GM18499 (cell line): ENCODE measurements around the gene FUT3.
"Not testable (repeated sequence)": the region's sequence is repeated elsewhere in the genome, so short reads cannot be mapped to it uniquely, and the experiment has no call there.

ENCODE experiments used
- ATAC-seq: cut with Tn5 transposase; IDR thresholded peaks from one replicate; pipeline ENCODE4 v1.9.1; 2021; ENCODE audit warnings: moderate number of reproducible peaks; ENCODE audit not compliant: insufficient read depth, unreplicated experiment

FUT3 gene

DNA sequence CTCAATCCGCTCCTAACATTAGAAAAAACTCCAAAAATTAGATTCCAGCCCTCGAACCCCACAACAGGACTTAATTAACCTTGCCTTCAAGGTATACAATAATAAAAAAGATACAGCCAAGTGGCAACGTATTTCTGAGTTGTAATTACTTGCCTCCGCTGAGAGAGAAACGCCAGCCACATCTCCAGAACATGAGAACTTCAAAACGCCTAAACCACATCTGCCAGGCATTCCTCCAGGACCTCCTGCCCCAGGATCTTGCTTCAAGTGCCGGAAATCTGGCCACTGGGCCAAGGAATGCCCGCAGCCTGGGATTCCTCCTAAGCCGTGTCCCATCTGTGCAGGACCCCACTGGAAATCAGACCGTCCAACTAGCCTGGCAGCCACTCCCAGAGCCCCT lies 2.9 kb upstream of the FUT3 start:
- ATAC-seq, result not testable (repeated sequence)

DNA sequence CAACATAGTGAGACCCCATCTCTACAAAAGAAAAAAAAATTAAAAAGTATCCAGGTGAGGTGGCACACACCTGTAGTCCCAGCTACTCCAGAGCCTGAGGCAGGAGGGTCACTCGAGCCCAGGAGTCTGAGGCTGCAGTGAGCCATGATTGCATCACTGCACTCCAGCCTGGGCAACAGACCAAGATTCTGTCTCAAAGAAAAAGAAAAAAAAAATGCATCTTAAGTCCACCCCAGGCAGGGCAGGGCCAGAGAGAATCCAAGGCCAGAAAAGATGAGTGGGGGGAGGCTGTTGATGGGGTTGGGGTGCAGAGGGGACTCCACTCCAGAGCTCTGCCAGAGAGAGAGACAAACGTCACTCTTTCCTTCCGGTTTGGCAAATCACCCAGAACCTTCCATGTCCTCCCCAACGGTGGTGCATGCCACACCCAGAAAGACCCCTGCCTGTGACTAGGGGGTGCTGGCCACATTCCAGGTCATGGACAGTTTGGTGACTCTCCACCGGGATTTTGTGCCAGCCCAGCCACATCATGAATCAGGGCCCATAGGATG lies 431 bp downstream of the FUT3 start:
- no peak for ATAC-seq

DNA sequence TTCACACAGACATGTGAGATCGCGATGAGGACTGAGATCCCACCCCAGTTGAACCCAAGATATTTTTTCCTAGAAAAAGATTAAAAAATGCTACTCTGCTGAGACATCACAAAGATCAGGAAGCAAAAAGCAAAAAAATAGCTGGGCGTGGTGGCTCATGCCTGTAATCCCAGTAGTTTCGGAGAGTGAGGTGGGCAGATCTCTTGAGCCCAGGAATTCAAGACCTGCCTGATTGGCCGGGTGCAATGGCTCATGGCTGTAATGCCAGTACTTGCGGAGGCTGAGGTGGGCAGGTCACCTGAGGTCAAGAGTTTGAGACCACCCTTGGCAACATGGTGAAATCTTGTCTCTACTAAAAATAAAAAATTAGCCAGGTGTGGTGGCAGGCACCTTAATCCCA lies 1.1 kb downstream of the FUT3 start:
- ATAC-seq, result no peak

DNA sequence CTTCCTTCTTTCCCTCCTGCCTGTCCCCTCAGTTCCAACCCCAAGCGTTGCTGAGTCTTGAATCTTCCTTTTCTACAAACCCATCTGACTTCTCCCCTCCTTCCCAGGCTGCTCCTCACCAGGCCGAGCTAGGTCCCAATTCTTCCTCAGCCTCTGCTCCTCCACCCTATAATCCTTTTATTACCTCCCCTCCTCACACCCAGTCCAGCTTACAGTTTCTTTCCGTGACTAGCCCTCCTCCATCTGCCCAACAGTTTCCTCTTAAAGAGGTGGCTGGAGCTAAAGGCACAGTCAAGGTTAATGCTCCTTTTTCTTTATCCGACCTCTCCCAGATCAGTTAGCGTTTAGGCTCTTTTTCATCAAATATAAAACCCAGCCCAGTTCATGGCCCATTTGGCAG lies 2.6 kb downstream of the FUT3 start:
- not testable (repeated sequence) for ATAC-seq

DNA sequence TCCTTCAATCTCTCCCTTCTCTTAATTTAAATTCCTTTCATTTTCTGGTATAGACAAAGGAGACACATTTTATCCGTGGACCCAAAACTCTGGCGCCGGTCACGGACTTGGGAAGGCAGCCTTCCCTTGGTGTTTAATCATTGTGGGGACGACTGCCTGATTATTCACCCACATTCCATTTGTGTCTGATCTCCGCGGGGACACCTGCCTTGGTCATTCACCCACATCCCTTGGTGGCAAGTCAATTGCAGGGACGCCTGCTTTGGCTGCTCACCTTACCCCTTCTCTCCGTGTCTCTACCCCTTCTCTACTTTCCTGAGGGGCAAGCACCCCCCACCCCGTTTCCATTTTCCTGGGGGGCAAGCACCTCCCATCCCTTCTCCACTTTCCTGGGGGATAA lies 3.4 kb downstream of the FUT3 start:
- ATAC-seq, result not testable (repeated sequence)

DNA sequence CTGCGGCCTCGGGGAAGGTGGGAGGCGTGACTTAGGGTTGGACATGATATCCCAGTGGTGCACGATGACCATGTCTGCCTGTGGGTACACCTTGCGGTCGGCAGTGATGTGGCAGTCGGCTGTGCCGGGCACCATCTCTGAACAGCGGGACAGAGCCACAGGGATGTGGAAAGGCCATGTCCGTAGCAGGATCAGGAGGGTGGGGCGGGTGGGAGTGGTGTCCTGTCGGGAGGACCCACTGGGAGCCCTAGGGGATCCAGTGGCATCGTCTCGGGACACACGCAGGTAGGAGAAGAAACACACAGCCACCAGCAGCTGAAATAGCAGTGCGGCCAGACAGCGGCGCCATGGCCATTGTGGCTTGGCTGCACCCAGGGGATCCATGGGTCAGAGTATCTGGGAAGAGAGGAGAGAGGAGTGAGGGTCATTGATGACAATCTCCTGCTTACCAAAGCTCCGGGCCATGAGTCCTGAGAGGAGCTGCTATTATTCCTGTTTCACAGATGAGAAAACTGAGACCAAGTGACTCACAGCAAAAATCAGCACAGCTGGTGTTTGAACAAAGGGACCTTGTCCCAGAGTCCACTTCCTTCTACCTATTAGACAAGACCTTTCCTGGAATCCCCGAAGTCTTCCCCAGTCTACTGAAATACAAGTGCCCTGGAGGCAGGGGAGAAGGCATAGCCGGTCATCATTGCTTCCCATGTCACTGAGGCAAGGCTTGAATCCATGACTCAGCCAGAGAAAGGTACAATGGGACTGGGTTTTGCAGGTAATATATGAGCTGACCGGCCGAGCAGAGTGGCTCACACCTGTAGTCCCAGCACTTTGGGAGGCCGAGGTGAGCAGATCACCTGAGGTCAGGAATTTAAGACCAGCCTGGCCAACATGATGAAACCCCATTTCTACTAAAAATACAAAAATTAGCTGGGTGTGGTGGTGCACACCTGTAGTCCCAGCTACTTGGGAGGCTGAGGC lies 6.5 kb downstream of the FUT3 start:
- ATAC-seq, result no peak

DNA sequence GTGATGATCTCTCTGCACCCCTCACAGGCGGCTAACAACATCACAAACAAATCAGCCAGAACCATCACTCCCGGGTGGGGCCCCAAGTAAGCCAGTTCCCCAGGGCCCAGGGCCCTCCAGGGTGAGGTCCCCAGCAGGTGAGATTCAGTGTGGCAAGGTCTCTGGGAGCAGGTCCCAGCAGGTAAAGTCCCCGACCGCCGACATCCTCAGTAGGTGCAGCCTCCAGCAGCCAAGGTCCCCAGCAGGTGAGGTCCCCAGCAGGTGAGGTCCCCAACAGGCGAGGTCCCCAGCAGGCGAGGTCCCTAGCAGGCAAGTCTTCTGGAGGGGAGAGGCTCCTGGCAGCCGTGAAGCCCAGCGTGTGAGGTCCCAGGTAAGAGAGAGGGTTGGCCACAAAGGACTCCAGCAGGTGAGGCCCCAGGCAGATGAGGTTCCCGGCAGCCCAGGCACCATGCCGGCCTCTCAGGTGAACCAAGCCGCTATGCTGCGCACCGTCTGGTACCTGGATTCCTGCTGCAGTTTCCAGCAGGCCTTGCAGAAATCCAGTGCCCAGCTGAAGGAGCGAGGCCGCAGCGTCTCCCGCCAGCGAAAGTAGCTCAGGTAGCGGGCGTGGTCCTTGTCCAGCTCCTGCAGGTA lies 7.8 kb downstream of the FUT3 start:
- no peak for ATAC-seq

DNA sequence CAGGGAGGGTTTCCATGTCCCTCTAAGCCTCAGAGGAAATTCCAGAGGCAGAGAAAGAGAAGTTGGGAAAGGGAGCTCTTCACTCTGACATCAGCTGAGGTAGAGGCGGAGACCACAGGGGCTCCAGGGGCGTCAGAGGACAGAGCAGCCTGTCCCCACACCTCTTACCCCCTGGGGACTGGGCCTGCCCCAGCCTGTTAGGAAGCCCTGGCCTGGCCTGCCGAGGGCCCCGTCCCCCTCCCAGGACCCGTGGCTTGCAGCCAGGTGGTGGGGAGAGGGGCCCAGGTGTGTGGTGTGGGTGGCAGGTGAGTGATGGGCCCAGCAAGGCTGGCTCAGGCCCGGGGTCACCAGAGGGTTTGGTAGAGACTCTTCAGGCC lies 9.5 kb downstream of the FUT3 start:
- not testable (repeated sequence) for ATAC-seq

DNA sequence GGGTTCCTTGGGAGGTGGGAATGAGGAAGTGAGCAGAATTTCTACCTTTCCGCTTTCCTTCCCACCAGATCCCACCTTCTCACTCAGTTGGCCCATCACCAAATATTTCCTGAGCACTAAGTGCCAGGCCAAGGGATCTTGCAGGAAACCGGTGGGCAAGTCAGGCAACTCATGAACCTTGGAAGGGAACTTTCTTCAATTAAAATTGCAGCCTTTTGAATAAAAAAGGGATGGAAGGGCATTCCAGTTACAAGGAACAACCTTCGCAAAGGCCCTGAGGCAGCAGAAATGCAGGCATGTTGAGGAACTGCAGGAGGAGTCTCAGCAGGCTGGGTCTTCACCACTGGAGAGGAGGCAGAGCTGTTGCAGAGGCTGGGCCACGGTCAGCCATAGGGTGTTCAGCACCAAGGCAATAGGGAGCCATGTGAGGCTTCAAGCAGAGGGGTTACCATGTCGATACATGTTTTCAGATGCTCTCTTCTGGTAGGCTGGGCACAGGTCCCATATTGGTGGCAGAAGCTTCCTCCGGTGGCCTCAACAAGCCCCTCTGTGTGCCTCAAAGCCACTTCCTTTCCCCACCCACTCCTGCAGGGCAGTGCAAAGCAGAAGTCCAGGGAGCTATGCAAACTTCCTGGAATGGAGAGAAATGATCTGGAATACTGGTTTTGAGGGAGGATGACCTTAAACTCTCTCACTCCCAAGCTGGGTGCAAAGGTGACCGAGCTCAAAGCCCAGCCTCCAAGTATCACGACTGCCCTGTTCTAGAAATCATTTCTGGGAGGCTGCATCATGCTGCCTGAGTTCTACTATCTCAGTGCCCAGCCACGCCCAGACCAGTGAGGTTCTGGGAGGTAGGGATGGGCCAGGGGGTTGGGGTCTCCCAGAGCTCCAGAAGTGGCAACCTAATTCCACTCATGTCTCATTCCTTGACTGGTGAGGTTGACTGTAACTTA lies 11.9 kb downstream of the FUT3 start, which contains the start of gene FUT6:
TSS of gene FUT6 (minus strand) at position 638 of the 953 bp plus-strand sequence. CDS start 7,135 bp downstream, outside the sequence.
- no peak for ATAC-seq

DNA sequence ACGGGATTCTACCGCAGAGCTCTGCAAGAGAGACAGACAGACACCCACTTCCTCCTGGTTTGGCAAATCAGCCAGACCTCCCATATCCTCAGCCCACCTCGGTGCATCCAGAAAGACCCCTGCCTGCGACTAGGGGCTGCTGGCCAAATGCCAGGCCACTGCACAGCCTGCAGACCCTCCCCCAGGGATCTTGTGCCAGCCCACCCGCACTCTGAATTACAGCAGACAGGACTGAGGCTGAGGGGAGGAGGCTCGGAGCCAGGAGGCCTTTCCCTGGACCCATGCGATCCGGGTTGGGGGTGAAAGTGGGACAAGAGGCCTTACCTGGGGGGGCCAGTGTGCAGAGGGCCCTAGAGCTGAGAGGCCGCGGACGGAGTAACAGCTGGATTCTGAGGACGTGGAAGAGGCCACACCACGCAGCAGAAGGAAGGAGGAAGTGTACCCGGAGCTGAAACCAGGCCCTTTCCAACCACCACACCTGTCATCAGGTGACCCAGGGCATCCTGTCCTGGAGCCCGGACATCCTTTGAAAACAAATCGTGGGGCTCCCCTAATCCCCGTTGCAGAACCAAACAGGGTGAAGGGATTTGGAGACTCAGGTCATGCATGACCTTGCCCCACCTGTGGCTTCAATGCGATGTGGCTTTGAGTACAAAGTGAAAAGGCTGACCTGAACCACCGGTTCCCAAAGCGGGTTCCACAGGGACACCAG lies 12.7 kb downstream of the FUT3 start:
- no peak for ATAC-seq

DNA sequence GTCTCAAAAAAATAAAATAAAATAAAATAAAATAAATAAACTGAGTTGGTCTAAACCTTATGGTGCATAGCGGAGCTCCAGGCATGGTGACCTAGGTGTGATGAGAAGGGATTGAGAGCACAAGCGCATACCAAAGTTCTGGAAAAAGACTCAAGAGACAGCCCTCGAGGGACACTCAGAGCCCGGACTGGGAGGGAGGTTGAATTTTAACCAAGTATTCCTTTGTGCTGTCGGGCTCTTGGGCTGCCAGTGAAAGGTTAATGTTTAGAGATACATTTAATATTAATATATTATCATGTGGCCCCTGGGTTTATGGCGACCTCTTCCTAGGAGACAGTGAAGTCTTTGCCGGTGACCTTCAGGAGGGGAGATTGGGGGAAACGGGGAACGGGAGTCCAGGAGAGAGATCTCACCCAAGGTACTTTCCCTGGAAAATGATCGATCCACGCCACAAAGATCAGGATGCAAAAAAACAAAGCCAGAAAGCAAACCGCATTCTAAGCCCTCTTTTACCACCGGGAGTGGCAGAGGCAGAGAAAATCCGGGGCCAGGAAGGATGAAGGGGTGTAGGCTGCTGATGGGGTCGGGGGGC lies 13.4 kb downstream of the FUT3 start:
- ATAC-seq, result no peak

DNA sequence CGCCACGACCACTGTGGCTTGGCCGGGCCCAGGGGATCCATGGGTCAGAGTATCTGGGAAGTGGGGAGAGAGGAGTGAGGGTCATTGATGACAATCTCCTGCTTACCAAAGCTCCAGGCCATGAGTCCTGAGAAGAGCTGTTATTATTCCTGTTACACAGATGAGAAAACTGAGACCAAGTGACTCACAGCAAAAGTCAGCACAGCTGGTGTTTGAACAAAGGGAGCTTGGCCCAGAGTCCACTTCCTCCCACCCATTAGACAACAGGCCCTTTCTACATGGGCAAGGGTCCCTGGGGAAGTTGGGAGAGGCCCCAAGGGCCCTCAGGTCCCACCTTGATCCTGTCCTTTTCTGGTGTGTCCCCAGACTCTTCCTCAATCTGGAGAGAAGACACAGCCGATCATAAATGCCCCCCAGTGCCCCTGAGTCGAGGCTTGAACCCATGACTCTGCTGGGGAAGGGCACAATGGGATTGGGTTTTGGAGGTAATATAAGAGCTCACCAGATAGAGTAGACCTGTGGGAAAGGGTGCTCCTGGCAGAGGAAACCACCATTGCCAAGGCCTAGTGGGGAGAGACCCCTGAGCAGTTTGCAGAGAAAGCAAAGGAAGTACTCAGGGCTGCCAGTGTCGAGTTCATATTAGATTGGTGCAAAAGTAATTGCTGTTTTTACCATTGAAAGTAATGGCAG lies 18.6 kb downstream of the FUT3 start:
- no peak for ATAC-seq

DNA sequence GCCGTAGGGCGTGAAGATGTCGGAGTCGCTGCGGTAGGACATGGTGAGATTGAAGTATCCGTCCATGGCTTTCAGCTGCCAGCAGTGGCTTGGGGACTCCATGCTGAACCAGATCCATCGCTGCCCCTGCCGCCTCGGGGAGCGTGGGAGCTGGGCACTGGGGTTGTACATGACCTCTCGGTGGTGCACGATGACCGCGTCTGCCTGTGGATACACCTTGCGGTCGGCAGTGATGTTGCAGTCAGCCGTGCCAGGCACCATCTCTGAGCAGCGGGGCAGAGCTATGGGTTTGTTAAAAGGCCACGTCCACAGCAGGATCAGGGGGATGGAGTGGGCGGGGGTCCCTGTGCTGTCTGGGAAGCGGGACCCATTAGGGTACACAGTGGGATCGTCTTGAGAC lies 19.2 kb downstream of the FUT3 start:
- no peak for ATAC-seq

DNA sequence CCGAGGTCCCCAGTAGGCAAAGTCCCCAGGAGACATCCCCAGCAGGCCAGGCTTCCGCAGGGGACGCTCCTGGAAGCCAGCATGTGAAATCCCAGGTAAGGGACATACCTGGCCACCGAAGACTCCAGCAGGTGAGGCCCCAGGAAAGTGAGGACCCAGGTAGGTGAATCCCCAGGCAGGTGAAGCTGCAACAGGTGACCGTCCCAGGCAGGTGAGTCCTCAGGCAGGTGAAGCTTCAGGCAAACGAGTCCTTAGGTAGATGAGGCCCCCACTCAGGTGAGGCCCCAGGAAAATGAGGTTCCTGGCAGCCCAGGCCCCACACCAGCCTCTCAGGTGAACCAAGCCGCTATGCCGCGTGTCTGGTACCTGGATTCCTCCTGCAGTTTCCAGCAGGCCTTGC lies 20.1 kb downstream of the FUT3 start:
- no peak for ATAC-seq

DNA sequence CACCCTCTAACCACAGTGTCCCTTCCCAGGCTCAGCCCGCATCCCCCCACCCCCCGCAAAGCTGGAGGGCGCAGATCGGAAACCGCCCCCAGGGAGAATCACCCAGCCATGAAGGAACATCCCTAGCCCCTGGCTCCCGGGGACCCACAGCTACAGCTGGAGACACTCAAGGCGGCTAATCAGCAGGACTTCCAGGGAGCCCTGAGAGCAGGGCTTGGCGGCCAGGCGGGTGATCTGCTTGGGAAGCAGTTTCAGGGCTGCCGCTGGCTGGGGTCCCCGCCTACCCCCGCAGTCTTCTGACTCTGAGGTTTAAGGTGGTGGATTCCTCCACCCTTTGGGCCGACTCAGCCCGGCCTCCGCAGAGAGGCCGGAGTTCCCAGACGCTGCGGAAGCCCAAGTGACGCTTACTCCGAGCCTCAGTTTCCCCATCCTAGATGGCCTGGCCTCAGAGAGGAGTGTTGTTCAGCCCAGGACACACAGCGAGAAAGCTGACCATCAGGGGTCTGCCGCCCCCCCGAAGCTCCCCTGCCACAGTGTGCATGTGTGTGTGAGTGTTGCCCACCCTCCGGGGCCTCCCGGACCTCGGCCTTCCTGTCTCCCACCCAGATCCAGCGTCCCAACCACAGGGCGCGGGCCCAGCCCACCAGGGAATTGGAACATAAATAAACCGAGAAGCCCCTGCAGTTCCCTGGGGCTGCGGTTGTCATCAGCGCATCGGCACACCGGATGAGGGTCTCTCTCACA lies 21.5 kb downstream of the FUT3 start:
- no peak for ATAC-seq

DNA sequence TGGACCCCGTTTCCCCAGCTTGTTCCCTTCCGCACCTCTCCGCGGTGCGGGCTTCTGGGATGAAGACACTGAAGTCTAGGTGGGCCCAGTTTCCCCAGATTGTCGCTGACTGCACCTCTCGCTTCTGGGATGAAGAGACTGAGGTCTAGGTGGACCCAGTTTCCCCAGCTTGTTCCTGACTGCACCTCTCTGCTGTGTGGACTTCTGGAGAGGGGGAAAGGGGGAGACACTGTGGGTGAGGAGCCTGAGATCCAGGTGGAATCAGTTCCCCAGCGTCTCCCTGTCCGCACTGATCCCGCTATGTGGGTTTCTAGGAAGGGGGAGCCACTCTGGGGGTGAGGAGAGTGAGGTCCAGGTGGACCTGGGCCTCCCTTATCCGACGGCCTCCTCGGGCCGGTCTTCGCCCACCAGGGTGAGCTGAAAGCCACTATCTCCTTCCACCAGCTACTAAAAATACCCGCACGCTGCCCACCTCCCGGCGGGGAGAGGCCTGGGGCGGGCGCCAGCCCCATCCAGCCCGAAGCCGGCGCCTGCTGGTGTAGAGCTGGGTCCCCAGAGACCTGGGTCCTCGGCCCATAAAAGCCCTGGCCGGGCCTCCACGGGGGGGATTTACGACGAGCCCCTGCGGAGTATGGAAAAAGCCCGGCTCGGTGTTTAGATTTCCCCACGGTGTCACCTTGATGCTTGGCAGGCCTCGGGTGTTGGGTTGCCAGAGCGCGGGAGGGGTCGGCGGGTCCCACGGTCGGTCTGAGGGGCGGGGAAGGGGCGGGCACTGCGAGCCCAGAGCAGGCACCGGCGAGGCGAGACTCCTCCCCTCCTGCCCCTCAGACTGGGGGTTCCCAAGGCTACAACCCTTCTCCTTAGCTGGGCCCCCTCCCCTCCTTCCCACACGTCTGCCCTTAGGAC lies 22.3 kb downstream of the FUT3 start:
- no peak for ATAC-seq
